ENCODE data around the gene TSPO.

TSPO gene

GRCh38 chr22:43173566-43173965, 22.2 kb downstream of the TSPO start:
- H3K4me3 ChIP-seq (ENCODE audit: low read depth, low read length) = no peak overlapping the region
- TF ChIP-seq CTCF (IDR thresholded peaks at IDR 0.05; ENCODE audit: control insufficient read depth, extremely low read depth, insufficient read depth) = no peak
- DNase-seq (ENCODE audit: low read depth) = no peak

GRCh38 chr22:43173976-43174720, 22.8 kb downstream of the TSPO start:
- DNase-seq (ENCODE audit: low read depth) = no peak
- TF ChIP-seq CTCF (IDR thresholded peaks at IDR 0.05; ENCODE audit: control insufficient read depth, extremely low read depth, insufficient read depth) = no peak
- H3K4me3 ChIP-seq (ENCODE audit: low read depth, low read length) = no peak overlapping the region

- no peak for TF ChIP-seq CTCF (IDR thresholded peaks at IDR 0.05; ENCODE audit: control insufficient read depth, extremely low read depth, insufficient read depth)
- no peak for DNase-seq (ENCODE audit: low read depth)
- no peak overlapping the region for H3K4me3 ChIP-seq (ENCODE audit: low read depth, low read length)
Observed at GRCh38 chr22:43174941-43175531, 23.7 kb downstream of the TSPO start.

- no peak for TF ChIP-seq CTCF (IDR thresholded peaks at IDR 0.05; ENCODE audit: control insufficient read depth, extremely low read depth, insufficient read depth)
- H3K4me3 ChIP-seq (ENCODE audit: low read depth, low read length) = no peak overlapping the region
- DNase-seq (ENCODE audit: low read depth) = no peak
Observed at GRCh38 chr22:43176090-43176489, 24.7 kb downstream of the TSPO start.

- H3K4me3 ChIP-seq (ENCODE audit: low read depth, low read length) = no peak overlapping the region
- TF ChIP-seq CTCF (IDR thresholded peaks at IDR 0.05; ENCODE audit: control insufficient read depth, extremely low read depth, insufficient read depth) = no peak
- no peak for DNase-seq (ENCODE audit: low read depth)
Observed at GRCh38 chr22:43177479-43177878, 26.1 kb downstream of the TSPO start.

- DNase-seq (ENCODE audit: low read depth) = no peak
- no peak overlapping the region for H3K4me3 ChIP-seq (ENCODE audit: low read depth, low read length)
- no peak for TF ChIP-seq CTCF (IDR thresholded peaks at IDR 0.05; ENCODE audit: control insufficient read depth, extremely low read depth, insufficient read depth)
Observed at GRCh38 chr22:43179146-43179910, 28.0 kb downstream of the TSPO start.

Measured in LNCaP clone FGC (cell line).